ENCODE measurements around the gene CCDC146.
"Not testable (repeated sequence)": the region's sequence is repeated elsewhere in the genome, so short reads cannot be mapped to it uniquely, and the experiment has no call there.

Gene CCDC146

DNA sequence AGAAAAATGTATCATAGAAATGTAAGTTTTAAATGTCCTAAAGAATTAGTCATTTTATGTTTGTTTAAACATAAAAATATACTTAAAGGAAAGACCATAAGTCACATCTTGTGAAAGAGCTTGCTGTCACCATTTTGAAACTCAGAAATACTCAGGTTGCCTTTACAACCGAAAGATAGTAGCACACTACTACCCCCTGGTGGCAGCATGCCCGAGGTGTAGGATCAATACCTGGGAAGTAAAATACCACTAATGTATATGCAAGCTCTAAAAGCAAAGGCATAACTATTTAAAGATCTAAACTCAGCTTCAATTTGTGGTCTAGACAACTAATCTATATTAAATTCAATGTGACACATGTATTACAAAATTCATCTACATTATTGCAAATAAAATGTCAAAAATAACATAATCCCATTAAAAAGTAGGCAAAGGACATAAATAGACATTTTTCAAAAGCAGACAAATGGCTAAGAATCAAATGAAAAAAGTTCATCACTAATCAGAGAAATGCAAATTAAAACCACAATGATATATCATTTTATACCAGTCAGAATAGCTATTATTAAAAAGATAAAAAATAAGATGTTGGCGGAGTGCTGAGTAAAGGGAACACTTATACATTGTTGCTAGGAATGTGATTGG, 124.9 kb downstream of the CCDC146 start:
- DNase-seq (ENCODE audit: low read depth) = peak; percentile 70

DNA sequence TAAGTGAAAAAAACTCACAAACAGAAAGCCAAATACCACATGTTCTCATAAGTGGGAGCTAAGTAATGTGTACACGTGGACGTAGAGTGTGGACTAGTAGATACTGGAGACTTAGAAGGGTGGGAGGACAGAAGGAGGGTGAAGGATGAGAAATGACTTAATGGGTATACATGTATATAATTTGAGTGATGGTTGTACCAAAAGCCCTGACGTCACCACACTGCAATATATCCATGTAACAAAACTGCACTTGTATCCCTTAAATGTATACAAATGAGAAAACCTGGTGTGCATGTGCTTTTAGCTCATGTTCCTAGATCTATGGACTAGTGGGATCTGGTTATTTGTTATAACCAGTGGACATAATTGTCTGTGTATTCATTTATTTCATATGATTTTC, 125.7 kb downstream of the CCDC146 start:
- DNase-seq (ENCODE audit: low read depth) = no peak

DNA sequence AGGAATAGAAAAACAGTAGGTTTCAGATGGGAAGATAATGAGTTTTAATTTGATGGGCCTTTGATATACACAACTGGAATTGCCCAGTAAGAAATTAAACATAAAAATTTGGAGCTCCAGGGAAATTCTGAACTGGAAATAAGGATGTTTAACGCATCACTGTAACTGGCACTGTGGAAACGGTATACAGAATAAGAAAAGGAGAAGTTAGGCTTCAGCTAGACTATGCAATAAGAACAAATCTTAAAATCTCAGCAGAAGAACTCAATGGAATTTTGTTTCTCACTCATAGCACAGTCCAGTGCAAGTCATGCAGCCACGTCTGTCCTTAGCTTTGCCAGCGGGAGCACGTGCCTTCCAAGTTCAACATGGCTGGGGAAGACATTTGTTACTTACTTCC, 130.1 kb downstream of the CCDC146 start:
- no peak for DNase-seq (ENCODE audit: low read depth)

DNA sequence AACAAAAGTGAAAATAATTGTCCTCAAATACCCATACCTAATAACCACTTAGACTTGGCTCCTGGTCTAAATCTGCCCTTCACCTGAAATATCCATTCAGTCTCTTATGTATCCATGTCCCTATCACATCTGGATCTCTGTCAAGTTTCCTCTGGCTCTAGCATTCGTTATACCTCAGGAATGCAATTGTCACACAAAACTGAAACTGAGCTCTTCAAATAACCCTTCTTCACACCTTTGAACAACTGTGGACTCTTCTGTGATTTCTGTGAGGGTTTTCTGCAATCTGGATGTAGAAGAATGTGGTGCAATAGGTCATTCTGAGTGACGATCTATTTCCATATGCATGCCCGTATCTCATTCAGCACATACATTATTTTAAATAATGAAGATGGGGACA, 130.7 kb downstream of the CCDC146 start:
- DNase-seq (ENCODE audit: low read depth) = no peak

DNA sequence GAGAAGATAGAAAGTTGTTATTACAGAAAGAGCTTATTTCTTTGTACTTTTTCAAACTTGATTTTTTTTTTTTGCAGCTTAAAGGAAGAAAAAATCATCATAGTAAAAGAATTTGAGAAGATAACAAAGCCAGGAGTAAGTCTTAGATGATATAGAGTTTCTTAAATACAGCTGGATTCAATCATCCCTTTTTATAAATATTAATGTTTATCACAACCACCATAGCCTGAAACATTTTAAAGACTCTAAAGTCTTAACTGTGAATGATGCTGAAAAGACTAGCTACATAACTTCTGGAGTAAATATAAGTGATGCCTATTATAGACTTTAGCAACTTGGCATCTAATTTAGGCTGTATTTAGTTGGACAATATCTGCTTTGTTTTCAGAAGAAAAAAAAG, 132.0 kb downstream of the CCDC146 start:
- no peak for DNase-seq (ENCODE audit: low read depth)

DNA sequence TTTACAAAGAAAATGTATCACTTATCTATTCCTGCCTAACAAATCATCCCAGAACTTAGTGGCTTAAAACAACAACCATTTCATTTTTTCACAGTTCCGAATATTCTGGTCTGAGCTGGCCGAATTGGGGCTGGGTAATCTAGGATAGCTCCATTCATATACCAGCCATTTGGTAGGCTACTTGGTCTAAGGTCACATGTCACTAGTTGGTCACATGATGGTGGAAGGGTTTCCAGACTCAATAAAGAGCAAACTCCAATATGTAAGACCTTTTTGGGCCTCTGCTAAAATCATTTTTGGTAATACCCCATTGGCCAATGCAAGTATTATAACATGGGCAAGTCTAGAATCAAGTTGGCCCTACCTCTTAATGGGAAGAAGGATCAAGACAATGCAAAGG, 132.5 kb downstream of the CCDC146 start:
- no peak for DNase-seq (ENCODE audit: low read depth)

DNA sequence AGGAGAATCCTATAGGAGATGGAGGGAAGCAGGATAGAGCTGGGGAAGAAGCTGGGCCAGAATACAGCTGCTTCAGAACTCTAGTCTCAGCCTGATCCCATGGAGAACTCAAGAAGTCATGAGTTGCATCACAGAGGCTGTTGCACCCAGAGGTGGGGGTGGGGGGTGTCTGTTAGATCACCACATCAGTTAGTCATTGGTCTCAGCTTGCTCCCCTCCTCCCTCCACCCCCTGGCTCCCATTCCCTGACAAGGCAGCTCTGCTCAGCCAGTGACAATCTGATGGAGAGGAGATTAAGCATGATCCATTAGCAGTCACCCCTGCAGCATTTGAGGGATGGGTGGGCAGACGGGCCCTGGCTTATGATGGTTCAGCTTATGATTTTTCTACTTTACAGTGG, 135.6 kb downstream of the CCDC146 start:
- DNase-seq (ENCODE audit: low read depth) = no peak

DNA sequence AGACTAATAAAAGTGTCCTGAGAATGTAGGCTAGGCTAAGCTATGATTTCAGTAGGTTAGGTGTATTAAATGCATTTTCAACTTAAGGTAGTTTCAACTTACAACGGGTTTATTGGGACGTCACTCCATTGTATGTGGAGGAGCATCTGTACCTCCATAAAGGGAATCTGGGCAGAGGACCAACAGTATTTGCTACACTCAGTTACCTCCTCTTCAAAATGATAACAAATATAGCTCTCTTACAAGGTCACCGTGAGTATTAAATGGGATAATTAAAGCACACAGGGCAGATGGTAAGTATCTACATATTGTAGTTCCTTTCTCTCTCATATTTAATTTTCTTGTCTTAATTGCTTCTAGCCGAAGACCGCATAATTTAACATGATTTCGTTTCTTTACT, 136.2 kb downstream of the CCDC146 start:
- no peak for DNase-seq (ENCODE audit: low read depth)

DNA sequence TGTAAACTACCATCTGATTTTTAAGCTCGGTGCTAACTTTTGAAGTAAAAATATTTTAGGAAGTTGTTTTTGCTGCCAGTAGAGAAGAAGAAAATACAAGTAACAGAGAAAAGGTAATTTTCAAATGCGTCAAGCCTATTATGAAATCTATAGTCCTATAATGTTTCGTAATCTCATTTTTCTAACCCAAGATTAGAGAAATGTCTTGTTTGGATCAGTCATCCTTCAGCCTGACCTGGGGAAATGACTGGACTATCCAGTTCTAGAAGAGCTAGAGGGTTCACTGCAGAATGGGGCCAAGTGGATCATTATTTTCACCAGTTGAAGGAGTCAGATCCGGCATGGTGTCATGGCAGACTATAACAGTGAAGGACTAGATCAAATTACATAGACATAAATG, 139.9 kb downstream of the CCDC146 start:
- no peak for DNase-seq (ENCODE audit: low read depth)

DNA sequence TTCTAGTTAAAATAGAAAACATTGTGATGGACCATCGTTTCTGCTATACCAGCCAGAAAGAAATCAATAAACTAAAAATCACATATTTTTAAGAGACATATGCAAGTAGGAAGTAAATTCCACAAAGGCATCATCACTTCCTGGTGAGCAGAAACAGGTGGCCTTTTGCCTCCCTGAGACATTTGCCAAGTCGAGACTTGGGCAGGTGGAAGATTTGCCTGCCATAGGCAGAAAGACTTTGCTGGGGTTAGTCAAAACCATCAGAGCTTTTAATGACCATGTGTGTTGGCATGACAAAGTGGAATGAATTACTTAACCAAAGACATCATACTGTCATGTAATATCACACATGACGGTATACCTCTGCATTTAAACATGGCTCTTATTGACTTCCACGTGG, 143.3 kb downstream of the CCDC146 start:
- no peak for DNase-seq (ENCODE audit: low read depth)

DNA sequence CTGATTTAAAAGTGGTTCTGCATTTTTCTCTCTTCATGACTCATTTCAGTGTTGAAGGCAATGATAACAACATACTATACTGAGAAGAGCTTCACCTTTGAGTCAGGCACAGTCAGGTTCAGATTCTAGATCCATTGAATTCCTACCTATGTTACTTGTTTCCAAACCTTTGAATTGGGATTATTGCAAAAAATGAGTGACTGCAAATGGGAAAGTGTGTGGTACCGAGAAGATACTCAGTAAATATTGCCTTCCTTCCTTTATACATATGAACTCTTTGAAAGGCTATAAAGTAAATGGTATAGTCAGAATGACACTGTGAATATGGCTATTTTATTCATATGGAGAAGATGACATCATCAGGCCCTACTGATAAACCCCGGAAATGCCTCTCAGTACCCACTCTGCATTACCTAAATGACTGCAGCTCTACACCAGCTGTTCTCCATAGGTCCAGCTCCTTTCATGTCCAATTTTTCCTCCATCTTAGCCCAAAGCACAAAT, 143.9 kb downstream of the CCDC146 start:
- no peak for DNase-seq (ENCODE audit: low read depth)

DNA sequence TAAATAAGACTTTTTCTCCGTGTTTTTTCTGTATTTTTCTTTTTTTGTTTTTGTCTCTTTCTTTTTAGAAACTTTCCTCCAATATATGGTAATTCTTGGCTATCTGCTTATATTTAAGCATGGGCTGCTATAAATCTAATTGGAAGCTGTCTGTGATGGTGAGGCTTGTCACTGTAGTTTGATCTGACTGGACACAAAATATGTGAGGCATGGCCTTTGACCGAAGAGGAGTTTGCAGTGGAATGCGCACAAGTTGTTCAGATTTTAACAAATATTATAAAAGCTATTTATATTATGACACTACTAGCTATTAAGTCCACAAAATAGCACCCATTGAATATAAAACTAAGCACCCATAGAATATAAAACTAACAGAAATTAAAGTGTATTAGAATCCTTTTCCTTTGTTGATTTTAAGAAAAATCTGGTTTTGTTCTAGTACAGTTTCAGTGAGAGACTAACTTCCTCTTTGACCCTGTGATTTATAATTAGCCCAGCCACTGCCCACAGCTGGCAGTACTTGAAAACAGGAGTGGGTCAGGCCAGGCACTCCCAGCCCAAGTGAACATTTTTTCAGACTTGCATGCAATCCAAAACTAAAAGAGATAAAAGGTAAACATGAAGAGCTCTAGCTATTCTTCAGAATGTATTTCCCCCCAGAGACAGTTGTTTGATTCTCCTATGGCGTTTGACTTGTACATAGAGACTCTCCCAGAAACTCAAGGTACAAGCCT, 147.1 kb downstream of the CCDC146 start:
- DNase-seq (ENCODE audit: low read depth) = no peak

DNA sequence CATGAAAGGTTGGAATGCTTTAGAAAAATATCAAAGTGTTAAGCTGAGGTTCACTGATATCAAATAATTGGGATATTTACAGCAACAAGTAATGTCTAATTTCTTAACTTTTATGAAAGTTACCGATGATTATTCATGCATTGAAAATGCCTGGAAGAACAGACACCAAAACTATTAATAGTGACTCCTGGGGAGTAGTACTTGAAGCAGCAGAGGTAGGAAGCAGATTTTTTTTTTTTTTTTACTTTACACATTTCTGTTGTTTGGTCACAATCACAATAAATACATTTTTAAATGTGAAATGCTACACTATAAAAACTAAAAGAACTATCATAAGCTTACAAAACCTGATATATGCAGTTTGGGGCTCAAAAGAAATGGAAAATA, 147.7 kb downstream of the CCDC146 start:
- DNase-seq (ENCODE audit: low read depth) = no peak

DNA sequence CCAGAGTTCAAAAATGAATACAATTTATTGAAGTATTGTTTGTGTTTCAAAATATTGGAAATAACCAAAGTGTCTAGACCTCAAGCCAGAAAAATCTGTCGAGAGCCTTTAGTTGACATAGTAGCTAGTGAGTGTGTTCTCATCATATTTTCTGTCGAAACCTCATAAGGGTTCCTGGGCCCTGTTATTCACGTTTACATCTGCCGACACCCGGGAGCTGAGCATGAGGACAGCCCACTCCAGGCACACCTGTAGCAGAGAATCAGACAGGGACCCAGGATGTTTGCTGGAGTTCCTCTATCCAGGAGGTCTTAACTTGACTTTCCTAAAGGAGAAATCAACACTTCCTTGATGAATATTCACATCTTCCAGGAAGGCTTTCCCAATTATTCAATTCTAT, 149.4 kb downstream of the CCDC146 start:
- no peak for DNase-seq (ENCODE audit: low read depth)

DNA sequence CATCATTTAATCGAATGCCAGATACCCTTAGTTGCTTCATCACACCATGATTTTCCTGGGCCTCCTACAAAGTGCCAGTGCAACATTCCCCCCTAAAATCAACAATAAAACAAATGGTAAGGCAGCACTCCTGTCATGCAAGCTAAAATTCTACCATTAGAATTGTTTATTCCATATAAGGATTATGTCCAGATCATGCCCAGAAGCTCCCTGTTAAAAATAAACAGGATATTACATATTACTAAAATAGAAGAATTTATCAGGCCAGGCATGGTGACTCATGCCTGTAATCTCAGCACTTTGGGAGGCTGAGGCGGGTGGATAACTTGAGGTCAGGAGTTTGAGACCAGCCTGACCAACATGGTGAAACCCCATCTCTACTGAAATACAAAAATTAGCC, 153.2 kb downstream of the CCDC146 start:
- DNase-seq (ENCODE audit: low read depth) = not testable (repeated sequence)

DNA sequence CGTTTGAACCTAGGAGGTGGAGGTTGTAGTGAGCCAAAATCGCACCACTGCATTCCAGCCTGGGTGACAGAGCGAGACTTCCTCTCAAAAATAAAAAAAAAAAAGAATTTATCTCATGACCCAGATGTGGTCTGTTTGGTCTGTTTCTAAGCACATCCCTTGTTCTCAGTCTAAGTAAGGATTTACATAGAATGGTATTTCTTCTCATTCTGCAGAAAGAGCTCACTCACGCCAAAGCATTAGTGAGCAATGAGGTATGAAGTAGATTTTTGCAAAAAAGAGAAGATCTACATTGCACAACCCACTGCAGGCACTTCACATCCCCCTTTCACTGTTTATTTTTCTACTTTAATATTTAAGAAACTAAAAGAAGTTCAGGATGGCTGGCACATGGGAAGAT, 153.7 kb downstream of the CCDC146 start:
- no peak for DNase-seq (ENCODE audit: low read depth)

DNA sequence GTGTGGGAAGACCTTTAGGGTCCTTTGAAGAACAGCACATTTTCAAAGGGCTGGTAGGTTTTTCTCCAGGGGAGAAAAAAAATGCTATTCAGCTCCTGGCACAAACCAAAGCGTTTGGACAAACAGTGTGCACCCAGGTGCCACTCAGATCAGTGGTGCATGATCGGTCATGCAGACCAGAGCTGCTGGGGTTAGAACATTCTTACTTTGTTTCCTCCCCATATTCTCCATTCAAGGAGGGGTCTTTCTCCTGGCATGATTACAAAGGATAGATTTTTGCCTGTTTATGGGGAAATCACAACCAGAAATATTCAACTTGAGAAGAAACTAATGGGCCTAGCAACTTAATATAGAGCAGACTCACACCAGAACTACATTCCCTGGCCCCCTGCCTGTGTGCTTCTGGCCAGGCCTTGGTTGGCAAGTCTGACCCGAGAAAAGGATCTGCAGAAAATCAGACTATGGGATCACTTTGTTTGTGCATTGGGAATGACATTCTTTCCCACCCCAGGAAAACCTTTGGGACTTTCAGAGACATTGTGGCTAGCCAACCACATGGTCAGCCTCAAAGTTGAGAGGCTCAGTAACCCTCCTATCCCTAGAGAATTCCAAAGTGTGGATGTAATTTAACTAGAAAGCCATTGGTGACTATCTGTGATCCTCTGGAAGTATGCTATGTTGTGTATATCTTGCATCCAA, 159.5 kb downstream of the CCDC146 start:
- DNase-seq (ENCODE audit: low read depth) = no peak

DNA sequence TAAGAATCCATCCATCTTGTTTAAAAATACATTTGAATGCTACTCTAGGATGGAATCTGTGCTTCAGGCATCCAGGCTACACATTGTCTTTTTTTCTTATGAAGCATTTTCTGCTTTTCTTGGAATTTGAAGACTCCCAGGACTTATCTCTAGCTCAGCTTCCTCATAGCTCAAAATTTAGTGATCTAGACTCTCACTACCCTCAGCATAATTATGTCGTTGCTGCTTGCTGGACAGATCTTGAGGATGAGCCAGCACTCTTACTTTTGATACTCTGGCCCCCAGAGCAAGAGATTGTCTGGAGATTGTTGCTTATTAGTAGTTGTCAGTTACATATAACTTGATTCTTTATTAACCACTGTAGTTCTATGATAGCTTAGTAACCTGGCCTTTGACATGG, 160.5 kb downstream of the CCDC146 start:
- no peak for DNase-seq (ENCODE audit: low read depth)

DNA sequence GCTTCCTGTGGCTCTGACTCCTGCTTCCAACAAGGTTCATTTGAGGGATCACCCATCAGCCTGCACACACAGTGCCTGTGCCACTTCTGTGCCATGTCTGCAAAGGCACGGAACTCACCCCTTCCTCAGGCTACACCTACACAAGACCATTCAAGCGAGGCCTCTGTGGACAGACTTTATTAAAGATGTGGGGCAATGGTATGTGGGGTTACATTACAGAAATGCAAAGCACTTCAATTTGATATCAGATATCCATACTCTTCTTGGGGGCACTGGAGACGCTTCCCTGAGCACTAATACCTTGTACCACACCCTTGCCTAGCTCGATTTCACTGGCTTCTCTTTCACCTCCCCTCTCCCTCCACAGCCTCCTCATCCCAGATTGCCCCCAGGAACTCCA, 161.6 kb downstream of the CCDC146 start:
- no peak for DNase-seq (ENCODE audit: low read depth)

DNA sequence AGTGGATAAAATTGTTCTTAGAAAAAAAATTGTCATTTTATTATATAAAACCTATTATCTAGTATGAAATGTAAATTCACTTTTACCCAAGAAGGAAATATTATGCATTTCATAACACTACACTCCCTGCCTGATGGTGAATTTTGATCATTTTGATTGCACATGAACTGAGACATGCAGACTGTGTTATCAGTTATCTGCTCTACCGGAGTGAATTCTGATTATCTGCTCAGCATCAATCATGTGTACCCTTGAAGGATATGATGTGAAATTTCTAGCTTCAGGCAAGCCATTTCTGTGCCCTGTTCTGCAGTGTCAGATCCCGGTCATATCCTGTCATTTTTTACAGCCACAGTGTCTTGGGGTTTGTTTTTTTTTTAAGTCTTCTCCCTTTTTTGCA, 162.2 kb downstream of the CCDC146 start:
- no peak for DNase-seq (ENCODE audit: low read depth)

DNA sequence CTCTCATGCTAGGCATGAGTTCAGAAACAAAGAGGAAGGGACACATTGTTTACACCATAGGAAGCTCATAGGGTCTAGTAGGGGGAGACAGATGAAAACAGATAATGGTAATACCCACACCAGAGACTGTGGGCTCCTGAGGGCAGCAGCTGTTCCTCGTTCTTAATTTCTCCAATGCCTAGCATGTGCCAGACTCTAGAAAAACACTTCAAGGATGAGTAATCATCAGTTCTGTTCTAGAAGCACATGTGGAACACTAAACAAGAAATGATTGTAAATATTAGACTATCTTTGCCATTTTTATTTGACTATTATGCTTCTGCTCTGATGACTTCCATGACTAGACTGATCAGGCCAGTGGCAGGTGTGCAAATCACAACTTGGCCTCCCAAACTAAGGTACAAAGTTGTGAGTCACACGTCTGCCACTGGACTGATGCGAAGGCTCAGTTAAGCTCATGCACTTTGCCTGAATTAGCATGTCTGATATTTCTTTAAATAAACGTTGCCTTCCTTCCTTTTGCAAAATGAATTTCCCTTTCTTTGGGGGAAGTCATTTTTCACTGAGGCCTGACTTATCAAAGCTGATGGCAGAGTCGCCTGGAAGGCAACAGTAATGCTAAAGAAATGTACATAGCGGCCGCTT, 166.4 kb downstream of the CCDC146 start:
- DNase-seq (ENCODE audit: low read depth) = no peak

DNA sequence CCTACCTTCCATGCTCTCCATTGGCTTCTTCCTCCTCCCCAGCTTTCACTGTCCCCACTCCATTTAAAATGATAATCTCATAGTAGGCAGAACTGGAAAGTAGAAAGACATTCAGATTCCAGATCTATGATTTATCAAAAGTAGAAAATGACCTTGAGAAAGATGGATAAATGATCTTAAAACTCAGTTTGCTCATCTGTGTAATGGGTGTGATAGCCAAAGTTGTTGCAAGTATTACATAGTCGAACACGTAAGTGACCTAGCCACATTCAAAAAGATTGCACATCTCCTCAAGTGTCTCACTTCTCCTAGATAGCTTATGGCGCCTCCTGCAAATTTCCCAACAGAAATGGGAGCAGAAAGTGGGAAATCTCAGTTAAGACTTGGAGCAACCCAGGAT, 167.0 kb downstream of the CCDC146 start:
- DNase-seq (ENCODE audit: low read depth) = no peak

DNA sequence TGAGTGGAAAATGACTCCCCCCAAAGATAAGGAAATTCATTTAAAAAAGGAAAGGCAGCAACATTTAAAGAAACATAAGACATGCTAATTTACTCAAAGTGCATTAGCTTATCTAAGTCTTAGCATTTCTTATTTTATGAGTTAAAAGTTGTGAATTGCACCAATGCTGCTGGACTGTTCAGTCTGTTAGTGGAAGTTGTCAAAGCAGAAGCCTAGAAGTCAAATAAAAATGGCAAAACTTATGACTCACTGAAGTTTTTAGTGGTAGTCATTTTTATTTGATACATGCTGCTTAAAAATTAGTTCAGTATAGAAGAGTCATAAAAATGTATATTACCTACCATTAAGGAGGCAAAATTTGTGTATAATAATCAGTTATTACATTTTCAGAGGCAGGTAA, 168.0 kb downstream of the CCDC146 start:
- DNase-seq (ENCODE audit: low read depth) = no peak

Measured in activated T-helper 1 cell treated with Interleukin-2 at 50 U/mL for 16 hours (primary cell).